PC-9 (cell line): Measurements from ENCODE around the gene STYXL2. TPM values are rescaled to one million over a fixed set of nuclear protein-coding genes. Genes with fewer than 3 reads are reported as not detected.

Experiments used
- BruUV-seq: library from RNA; stranded (reverse); fragments of 400-500 nt; replicated peaks from 2 replicates; lab custom pipeline; 2021; lab: Mats Ljungman, UMichigan
- CTCF ChIA-PET: fragments of 300-600 bp; sonication (Branson Sonifier 250); formaldehyde crosslinking; loops from one replicate; lab custom pipeline; 2022; ENCODE audit warnings: antibody characterized with exemption; lab: Charles Lee
- POLR2A ChIA-PET: fragments of 300-600 bp; sonication (Branson Sonifier 250); formaldehyde crosslinking; loops from one replicate; lab custom pipeline; 2022; ENCODE audit warnings: antibody characterized with exemption; ENCODE audit not compliant: unreplicated experiment; lab: Charles Lee
- DNase-seq, 2 experiments: peaks; one replicate each; pipeline versions ENCODE4 v3.0.0 to v3.0.0-alpha.2; 2015 to 2022; ENCODE audit warnings: mixed read lengths in 1 of 2
- H2AFZ ChIP-seq: fragments of 200-600 bp; sonication (generic); 2 replicates; pipeline ENCODE4 v1.8.1; 2017; ENCODE audit warnings: antibody characterized with exemption
- H3F3A ChIP-seq: fragments of 200-600 bp; sonication (generic); 2 replicates; pipeline ENCODE4 v1.8.1; 2017; ENCODE audit warnings: antibody characterized with exemption, mild to moderate bottlenecking, low read depth; ENCODE audit not compliant: insufficient read depth
- H3K27ac ChIP-seq: fragments of 200-600 bp; sonication (generic); 2 replicates; pipeline ENCODE4 v1.6.1; 2016; ENCODE audit warnings: mixed run types
- H3K27me3 ChIP-seq: fragments of 200-600 bp; sonication (generic); 2 replicates; pipeline ENCODE4 v1.6.1; 2016; ENCODE audit warnings: low read depth, mixed run types; ENCODE audit not compliant: insufficient read depth
- H3K36me3 ChIP-seq: fragments of 200-600 bp; sonication (generic); 2 replicates; pipeline ENCODE4 v1.6.1; 2016; ENCODE audit warnings: low read depth, mixed run types
- H3K4me1 ChIP-seq: fragments of 200-600 bp; sonication (generic); replicated peaks from 2 replicates; pipeline ENCODE4 v1.6.1; 2016; ENCODE audit warnings: mixed run types; ENCODE audit not compliant: insufficient read depth
- H3K4me2 ChIP-seq: fragments of 200-600 bp; sonication (generic); 2 replicates; pipeline ENCODE4 v1.6.1; 2017; ENCODE audit warnings: mixed run types
- H3K4me3 ChIP-seq: fragments of 200-600 bp; sonication (generic); 2 replicates; pipeline ENCODE4 v1.6.1; 2016; ENCODE audit warnings: mixed run types
- H3K79me2 ChIP-seq: fragments of 200-600 bp; sonication (generic); 2 replicates; pipeline ENCODE4 v1.6.1; 2017; ENCODE audit warnings: low read depth, mixed run types
- H3K9me2 ChIP-seq: fragments of 200-600 bp; sonication (generic); 2 replicates; pipeline ENCODE4 v1.8.1; 2017; ENCODE audit warnings: mild to moderate bottlenecking; ENCODE audit not compliant: insufficient read depth
- H3K9me3 ChIP-seq: fragments of 200-600 bp; sonication (generic); 2 replicates; pipeline ENCODE4 v1.8.1; 2016; ENCODE audit warnings: low read depth; ENCODE audit not compliant: insufficient read depth
- H4K20me1 ChIP-seq: fragments of 200-600 bp; sonication (generic); 2 replicates; pipeline ENCODE4 v1.8.1; 2017; ENCODE audit not compliant: insufficient read depth
- EZH2 ChIP-seq: fragments of 200-600 bp; sonication (generic); IDR thresholded peaks from 2 replicates; pipeline ENCODE4 v1.8.0; 2017; ENCODE audit warnings: antibody characterized with exemption, low read depth
- intact Hi-C: fragments of 100-400 bp; cut with micrococcal nuclease; formaldehyde crosslinking; loops from one replicate; pipeline ENCODE4 v1.10.0; 2022; ENCODE audit not compliant: unreplicated experiment
- total RNA-seq: library from RNA; stranded (reverse); gene quantifications from 2 replicates; pipeline ENCODE4 v1.2.3, GENCODE V29; 2021
- TF ChIP-seq, protein P1 (sequence below): fragments of 200-600 bp; sonication (generic); conservative IDR thresholded peaks from 2 replicates; pipeline ENCODE4 v1.6.1; 2017; ENCODE audit warnings: mixed run types, antibody characterized with exemption, mild to moderate bottlenecking, moderate library complexity

Gene STYXL2
- total RNA-seq, 1 experiment from 2014 or later = not detected

DNA sequence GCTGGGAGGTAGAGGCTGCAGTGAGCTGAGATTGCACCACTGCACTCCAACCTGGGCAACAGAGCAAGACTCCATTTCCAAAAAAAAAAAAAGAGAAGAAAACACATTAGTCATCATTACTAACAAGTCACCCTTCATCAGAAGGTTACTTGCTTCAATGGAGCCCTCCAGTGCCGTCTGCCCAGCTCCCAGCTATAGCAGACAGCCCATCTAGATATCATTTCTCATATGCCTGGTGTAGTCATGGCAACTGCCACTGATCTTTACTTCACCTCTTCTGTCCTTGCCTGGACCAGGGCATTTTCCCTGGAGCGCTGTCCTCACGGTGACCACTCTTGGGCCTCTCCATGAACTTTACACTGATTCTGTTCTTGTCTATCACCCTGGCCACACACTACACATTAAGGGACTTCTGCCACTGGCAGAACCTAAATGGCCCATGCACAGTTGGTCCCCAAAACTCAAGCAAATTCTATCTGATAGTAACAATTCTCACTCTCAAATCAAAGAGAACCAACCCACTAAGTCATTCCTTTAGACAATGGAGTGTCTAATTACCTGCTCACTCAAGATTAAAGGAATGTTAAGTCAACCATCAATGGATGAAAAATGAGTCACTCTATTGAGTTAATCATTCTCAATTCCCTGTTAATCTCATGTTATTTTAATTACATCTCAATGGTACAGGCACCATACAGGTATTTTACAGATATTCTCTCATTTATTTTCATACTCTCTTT lies 16.6 kb upstream of the STYXL2 start:
- Histone ChIP-seq H3K36me3 (no peaks in the 10 kb centered on the region; the same call in 1 of the 2 replicates), H3K4me1 (peaks cover 21% of the 10 kb centered on the region), H3K79me2 (no peaks in the 10 kb centered on the region), H3K4me3 (no peak overlapping the region), H4K20me1 (no peaks in the 10 kb centered on the region), H3K4me2 (no peak overlapping the region), H3K9me2 (no peaks in the 10 kb centered on the region), H3F3A (0 out of 2 replicates have a peak, but pooled peaks cover 3% of the 10 kb centered on the region), H3K9me3 (no peaks in the 10 kb centered on the region), H2AFZ (no peak overlapping the region), H3K27ac (no peak overlapping the region), H3K27me3 (no peaks in the 10 kb centered on the region)
- intact Hi-C loops = no loop called here
- POLR2A ChIA-PET = no interaction called here
- no peak for DNase-seq
- CTCF ChIA-PET = no interaction called here
- TF ChIP-seq, protein P1, sequence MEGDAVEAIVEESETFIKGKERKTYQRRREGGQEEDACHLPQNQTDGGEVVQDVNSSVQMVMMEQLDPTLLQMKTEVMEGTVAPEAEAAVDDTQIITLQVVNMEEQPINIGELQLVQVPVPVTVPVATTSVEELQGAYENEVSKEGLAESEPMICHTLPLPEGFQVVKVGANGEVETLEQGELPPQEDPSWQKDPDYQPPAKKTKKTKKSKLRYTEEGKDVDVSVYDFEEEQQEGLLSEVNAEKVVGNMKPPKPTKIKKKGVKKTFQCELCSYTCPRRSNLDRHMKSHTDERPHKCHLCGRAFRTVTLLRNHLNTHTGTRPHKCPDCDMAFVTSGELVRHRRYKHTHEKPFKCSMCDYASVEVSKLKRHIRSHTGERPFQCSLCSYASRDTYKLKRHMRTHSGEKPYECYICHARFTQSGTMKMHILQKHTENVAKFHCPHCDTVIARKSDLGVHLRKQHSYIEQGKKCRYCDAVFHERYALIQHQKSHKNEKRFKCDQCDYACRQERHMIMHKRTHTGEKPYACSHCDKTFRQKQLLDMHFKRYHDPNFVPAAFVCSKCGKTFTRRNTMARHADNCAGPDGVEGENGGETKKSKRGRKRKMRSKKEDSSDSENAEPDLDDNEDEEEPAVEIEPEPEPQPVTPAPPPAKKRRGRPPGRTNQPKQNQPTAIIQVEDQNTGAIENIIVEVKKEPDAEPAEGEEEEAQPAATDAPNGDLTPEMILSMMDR = no peak
- no peak for TF ChIP-seq EZH2
- no TSS peak for BruUV-seq

DNA sequence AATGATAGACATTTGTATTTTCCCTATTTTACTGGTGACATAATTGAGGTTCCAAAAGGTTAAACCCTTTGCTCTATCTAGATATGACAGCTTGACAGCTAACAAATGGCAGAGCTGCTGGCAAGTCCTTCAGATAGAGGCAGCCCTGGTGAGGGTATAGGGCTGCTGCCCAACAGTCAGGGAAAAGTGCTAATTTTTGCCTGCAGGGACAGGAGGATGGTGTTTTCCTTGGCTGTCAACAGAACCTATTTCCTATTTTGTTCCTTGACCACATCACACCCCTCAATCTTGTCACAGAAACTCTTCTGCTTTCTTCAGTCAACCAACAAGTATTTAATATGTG lies 16.0 kb upstream of the STYXL2 start:
- peaks cover 8% of the 10 kb centered on the region; the same call in 1 of the 2 replicates for H3F3A ChIP-seq
- POLR2A ChIA-PET = no interaction called here
- CTCF ChIA-PET = no interaction called here

DNA sequence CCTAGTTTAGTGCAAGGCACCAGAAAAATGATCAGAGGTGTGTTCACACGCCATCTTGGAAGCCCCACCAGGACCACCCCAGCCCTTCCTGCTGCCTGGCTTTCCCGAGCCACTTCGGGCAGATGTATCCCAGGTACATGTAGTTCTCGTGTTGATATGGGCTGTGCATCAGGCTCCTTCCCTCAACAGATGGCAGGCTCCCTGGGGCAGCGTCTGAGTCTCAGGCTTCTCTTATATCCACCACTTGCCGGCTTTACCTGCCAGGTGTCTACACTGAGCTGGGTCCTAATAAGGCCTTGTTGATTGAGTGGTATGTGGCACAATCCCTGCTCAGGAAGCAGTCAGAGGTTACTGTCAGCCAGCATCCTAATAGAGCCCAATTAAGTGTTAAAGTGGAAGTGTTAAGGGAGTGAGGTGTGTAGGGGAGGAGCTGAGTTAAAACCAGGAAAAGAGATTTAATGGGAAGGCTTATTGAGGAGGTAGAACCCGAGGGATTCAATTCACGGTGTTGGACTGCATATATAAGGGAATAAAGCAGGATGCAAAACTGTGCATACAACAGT lies 12.2 kb upstream of the STYXL2 start:
- Histone ChIP-seq H3F3A (peaks cover 14% of the 10 kb centered on the region), H3K9me2 (no peaks in the 10 kb centered on the region), H4K20me1 (no peaks in the 10 kb centered on the region), H3K4me2 (peak overlapping the region; percentile 82), H3K4me1 (peaks cover 44% of the 10 kb centered on the region), H3K4me3 (no peak overlapping the region), H3K27me3 (no peaks in the 10 kb centered on the region), H3K9me3 (no peaks in the 10 kb centered on the region), H3K79me2 (no peaks in the 10 kb centered on the region), H3K36me3 (no peaks in the 10 kb centered on the region), H2AFZ (0 out of 2 replicates have a peak overlapping the region, but pooled peaks have one; percentile 63), H3K27ac (peak overlapping the region; percentile 87)
- intact Hi-C loops = loop anchor here (1.0 to 5.0 kb wide), 3 partner anchors 40 to 139 kb away; partner anchors contain the start of gene POU2F1
- TF ChIP-seq, protein P1 = no peak
- TF ChIP-seq EZH2 = no peak
- POLR2A ChIA-PET = interaction anchor here (0.7 kb wide), 1 partner anchor 126 kb away, joined by 3 read pairs; no protein-coding TSS in a partner anchor
- no peak for DNase-seq
- CTCF ChIA-PET = interaction anchor here (1.0 to 1.5 kb wide), 2 partner anchors 35 to 139 kb away, joined by 5 to 19 read pairs; partner anchors contain the start of gene POU2F1
- no TSS peak for BruUV-seq

More for the DNA sequence above, 16.0 kb upstream of the STYXL2 start:
- H4K20me1 ChIP-seq = no peaks in the 10 kb centered on the region
- H3K4me1 ChIP-seq = peaks cover 27% of the 10 kb centered on the region
- H3K27ac ChIP-seq = no peak overlapping the region
- no TSS peak for BruUV-seq
- H3K36me3 ChIP-seq = no peaks in the 10 kb centered on the region; the same call in 1 of the 2 replicates
- no peak overlapping the region for H2AFZ ChIP-seq
- no peak overlapping the region for H3K4me3 ChIP-seq
- no peak for DNase-seq
- H3K79me2 ChIP-seq = no peaks in the 10 kb centered on the region
- H3K9me3 ChIP-seq = no peaks in the 10 kb centered on the region
- intact Hi-C loops = no loop called here
- TF ChIP-seq EZH2 = no peak
- TF ChIP-seq, protein P1 = no peak
- no peaks in the 10 kb centered on the region for H3K27me3 ChIP-seq
- H3K4me2 ChIP-seq = no peak overlapping the region
- H3K9me2 ChIP-seq = no peaks in the 10 kb centered on the region
